ENCODE results near the gene SGPP2. TPM values are rescaled to one million over a fixed set of nuclear protein-coding genes. Genes with fewer than 3 reads are reported as not detected.
"Not testable (repeated sequence)": the region's sequence is repeated elsewhere in the genome, so short reads cannot be mapped to it uniquely, and the experiment has no call there.

SGPP2 gene
- total RNA-seq, 4 donors from 2014 or later: 27.3 to 65.6 (median 49.0) TPM

DNA sequence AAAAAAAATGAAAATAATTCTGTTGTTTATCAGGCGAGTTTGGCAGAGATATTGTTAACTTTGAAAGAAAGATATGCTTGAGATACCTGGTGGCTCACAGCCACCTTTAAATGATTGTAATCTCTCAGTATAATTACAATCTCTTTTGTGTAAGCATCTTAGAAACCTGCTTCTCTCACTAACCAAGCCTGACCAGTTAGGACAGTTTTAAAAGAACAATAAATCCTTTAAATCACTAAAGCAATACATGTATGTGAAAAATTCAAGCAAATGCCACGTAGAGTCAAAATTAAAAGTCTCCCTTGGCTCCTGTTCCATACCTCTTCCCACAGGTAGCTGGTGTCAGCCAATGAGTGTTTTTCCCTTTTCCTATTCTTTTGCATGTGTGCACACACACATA lies 15.7 kb upstream of the SGPP2 start:
- no peaks in the 10 kb centered on the region for H3K36me3 ChIP-seq
- TF ChIP-seq POLR2AphosphoS5 (IDR thresholded peaks at IDR 0.05) (no peak), EP300 (IDR thresholded peaks at IDR 0.05) (no peak), POLR2A (IDR thresholded peaks at IDR 0.05) (no peak)
- TF ChIP-seq, protein P1, sequence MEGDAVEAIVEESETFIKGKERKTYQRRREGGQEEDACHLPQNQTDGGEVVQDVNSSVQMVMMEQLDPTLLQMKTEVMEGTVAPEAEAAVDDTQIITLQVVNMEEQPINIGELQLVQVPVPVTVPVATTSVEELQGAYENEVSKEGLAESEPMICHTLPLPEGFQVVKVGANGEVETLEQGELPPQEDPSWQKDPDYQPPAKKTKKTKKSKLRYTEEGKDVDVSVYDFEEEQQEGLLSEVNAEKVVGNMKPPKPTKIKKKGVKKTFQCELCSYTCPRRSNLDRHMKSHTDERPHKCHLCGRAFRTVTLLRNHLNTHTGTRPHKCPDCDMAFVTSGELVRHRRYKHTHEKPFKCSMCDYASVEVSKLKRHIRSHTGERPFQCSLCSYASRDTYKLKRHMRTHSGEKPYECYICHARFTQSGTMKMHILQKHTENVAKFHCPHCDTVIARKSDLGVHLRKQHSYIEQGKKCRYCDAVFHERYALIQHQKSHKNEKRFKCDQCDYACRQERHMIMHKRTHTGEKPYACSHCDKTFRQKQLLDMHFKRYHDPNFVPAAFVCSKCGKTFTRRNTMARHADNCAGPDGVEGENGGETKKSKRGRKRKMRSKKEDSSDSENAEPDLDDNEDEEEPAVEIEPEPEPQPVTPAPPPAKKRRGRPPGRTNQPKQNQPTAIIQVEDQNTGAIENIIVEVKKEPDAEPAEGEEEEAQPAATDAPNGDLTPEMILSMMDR (IDR thresholded peaks at IDR 0.05): no peak
- H3K27ac ChIP-seq: no peak overlapping the region
- no peak overlapping the region for H3K4me3 ChIP-seq
- peaks cover 4% of the 10 kb centered on the region for H3K9me3 ChIP-seq
- no peak for DNase-seq (ENCODE audit: low spot score in 2 of 2)
- WGBS: 53% methylated on average over 2 of the region's 2 CpGs
- no peaks in the 10 kb centered on the region for H3K4me1 ChIP-seq
- H3K27me3 ChIP-seq: no peaks in the 10 kb centered on the region

DNA sequence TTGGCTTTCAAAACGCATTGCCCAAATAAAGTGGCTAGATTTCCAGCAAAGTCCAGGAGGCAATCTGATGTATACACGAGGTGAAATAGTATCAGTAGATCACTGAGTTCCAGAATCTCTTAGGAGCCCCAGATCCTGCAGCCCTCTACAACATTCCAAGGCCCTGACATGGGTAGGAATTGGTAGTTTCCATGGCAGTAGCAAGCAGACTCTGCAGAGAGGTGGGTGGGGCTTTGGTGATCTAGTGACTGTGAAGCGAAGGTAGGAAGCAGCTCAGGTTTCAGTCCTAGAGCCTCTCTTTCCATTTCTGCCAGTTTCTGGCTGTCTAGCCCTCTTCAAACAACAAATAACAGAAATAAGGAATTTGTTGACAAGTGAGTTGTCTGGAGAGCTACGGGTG lies 13.8 kb upstream of the SGPP2 start:
- Histone ChIP-seq H3K9me3 (peaks cover 7% of the 10 kb centered on the region), H3K4me1 (no peaks in the 10 kb centered on the region), H3K4me3 (no peak overlapping the region), H3K27me3 (no peaks in the 10 kb centered on the region), H3K27ac (no peak overlapping the region), H3K36me3 (no peaks in the 10 kb centered on the region)
- DNase-seq (ENCODE audit: low spot score in 2 of 2): no peak
- TF ChIP-seq, protein P1 (IDR thresholded peaks at IDR 0.05): no peak
- no peak for TF ChIP-seq POLR2AphosphoS5 (IDR thresholded peaks at IDR 0.05)
- no peak for TF ChIP-seq POLR2A (IDR thresholded peaks at IDR 0.05)
- no peak for TF ChIP-seq EP300 (IDR thresholded peaks at IDR 0.05)
- WGBS: 75% methylated on average over 4 of the region's 4 CpGs

DNA sequence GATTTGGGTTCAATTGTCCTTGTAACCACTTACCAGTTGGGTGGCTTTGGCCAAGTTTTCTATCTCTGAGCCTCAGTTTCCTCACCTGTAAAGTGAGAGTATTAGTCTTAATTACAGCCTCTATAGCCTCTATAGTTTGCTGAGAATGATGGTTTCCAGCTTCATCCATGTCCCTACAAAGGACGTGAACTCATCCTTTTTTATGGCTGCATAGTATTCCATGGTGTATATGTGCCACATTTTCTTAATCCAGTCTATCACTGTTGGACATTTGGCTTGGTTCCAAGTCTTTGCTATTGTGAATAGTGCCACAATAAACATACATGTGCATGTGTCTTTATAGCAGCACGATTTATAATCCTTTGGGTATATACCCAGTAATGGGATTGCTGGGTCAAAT lies 12.0 kb upstream of the SGPP2 start:
- DNase-seq (ENCODE audit: low spot score in 2 of 2); H3K36me3 ChIP-seq; H3K27ac ChIP-seq; H3K9me3 ChIP-seq; H3K27me3 ChIP-seq; H3K4me1 ChIP-seq; H3K4me3 ChIP-seq: not testable (repeated sequence)
- 91% methylated on average over 2 of the region's 2 CpGs for WGBS

DNA sequence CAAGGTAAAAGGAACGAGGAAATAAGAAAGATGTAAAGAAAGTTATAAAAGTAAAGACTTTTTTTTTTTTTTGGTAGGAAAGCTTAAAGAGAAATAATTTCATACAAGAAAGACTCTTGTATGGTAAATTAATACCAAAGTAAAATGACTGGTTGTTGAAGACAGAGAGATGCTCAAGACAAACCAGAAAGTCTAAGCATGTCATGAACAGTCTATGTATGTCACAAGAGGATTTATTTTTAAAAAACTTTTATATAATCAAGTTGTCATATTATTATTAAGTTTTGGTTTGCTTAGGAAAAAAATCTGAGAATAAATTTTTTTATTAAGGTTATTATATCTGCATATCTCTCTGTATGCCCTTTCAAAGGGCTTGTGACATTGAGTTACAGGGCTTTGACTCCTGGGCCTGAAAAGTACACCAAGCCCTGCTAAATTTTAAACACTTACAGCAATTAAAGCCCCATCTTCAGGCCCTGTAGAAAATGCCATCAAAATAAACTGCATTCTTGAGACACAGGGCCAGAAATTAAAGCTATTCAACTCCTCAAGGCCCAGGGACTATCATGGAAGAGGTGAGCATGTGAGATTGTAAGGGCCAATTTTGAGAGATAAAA lies 10.9 kb upstream of the SGPP2 start:
- 89% methylated on average over 1 of the region's 1 CpG for WGBS
- no peaks in the 10 kb centered on the region for H3K4me1 ChIP-seq
- no peaks in the 10 kb centered on the region for H3K36me3 ChIP-seq
- H3K4me3 ChIP-seq: no peak overlapping the region
- TF ChIP-seq POLR2AphosphoS5 (IDR thresholded peaks at IDR 0.05) (no peak), EP300 (IDR thresholded peaks at IDR 0.05) (no peak), POLR2A (IDR thresholded peaks at IDR 0.05) (no peak)
- TF ChIP-seq, protein P1 (IDR thresholded peaks at IDR 0.05): no peak
- H3K9me3 ChIP-seq: peaks cover 10% of the 10 kb centered on the region
- H3K27ac ChIP-seq: no peak overlapping the region
- no peaks in the 10 kb centered on the region for H3K27me3 ChIP-seq
- DNase-seq (ENCODE audit: low spot score in 2 of 2): no peak

DNA sequence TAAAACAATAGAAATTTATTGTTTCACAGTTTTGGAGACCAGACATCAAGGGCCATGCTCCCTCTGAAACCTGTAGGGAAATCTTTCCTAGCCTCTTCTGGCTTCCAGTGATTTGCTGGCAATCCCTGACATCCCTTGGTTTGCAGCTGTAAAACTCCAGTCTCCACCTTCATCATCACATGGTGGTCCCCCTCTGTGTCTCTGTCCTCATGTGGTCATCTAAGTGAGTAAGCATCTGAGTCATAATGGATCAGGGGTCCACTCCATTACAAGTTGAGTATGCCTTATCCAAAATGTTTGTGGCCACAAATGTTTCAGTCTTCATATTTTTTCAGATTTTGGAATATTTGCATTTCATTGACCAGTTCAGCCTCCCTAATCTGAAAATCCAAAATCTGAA lies 5.6 kb upstream of the SGPP2 start:
- Histone ChIP-seq H3K27me3 (peaks cover 22% of the 10 kb centered on the region), H3K4me3 (no peak overlapping the region), H3K4me1 (peaks cover 1% of the 10 kb centered on the region), H3K36me3 (no peaks in the 10 kb centered on the region), H3K27ac (no peak overlapping the region), H3K9me3 (peaks cover 5% of the 10 kb centered on the region)
- no peak for DNase-seq (ENCODE audit: low spot score in 2 of 2)
- no peak for TF ChIP-seq POLR2A (IDR thresholded peaks at IDR 0.05)
- TF ChIP-seq, protein P1 (IDR thresholded peaks at IDR 0.05): no peak
- no peak for TF ChIP-seq POLR2AphosphoS5 (IDR thresholded peaks at IDR 0.05)
- no peak for TF ChIP-seq EP300 (IDR thresholded peaks at IDR 0.05)

DNA sequence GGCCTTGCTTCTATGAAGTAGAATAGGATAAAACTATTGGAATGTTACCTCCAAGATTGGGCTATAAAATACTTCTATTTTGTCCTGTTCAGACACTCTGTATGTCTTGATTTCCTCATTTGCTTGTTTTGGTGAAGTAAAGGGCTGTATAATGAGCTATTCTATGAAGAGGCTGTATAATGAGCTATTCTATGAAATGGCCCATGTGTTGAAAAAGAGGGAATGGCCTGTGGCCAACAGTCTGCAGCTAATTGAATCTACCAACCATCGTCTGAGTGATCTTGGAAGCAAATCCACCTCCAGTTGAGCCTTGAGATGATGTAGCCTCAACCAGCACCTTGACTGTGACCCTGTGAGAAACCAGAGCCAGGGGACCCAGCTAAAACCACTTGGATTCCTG lies 3.8 kb upstream of the SGPP2 start:
- Histone ChIP-seq H3K27ac (no peak overlapping the region), H3K4me3 (no peak overlapping the region), H3K9me3 (peaks cover 3% of the 10 kb centered on the region), H3K36me3 (no peaks in the 10 kb centered on the region), H3K4me1 (peaks cover 17% of the 10 kb centered on the region), H3K27me3 (peaks cover 38% of the 10 kb centered on the region)
- DNase-seq (ENCODE audit: low spot score in 2 of 2): no peak
- 90% methylated on average over 1 of the region's 1 CpG for WGBS
- TF ChIP-seq POLR2A (IDR thresholded peaks at IDR 0.05) (no peak), POLR2AphosphoS5 (IDR thresholded peaks at IDR 0.05) (no peak)
- TF ChIP-seq, protein P1 (IDR thresholded peaks at IDR 0.05): no peak
